GM18519 (cell line): ENCODE results near the gene LY6G5C.

Experiments
- ATAC-seq: cut with Tn5 transposase; IDR thresholded peaks from one replicate; pipeline ENCODE4 v1.9.1; 2021; ENCODE audit warnings: mild to moderate bottlenecking, moderate library complexity; ENCODE audit not compliant: unreplicated experiment, low FRiP score

LY6G5C gene

GRCh38 chr6:31680226-31681134, at the start of gene LY6G5C:
Gene LY6G5C, minus strand, starts transcription at chr6:31681067. Its CDS starts 694 bp downstream, at chr6:31680373.
- ATAC-seq: no peak

- ATAC-seq: no peak
Measured at GRCh38 chr6:31729979-31730630, 49.2 kb upstream of the LY6G5C start.

GRCh38 chr6:31729515-31729978, 48.7 kb upstream of the LY6G5C start:
- ATAC-seq: no peak

- no peak for ATAC-seq
Measured at GRCh38 chr6:31728767-31729514, 48.1 kb upstream of the LY6G5C start, which contains the start of gene DDAH2. Gene DDAH2, minus strand, starts transcription at chr6:31729299. Its CDS starts 138 bp downstream, at chr6:31729161.

GRCh38 chr6:31727717-31728671, 47.1 kb upstream of the LY6G5C start:
- no peak for ATAC-seq

- ATAC-seq: no peak
Measured at GRCh38 chr6:31727034-31727716, 46.3 kb upstream of the LY6G5C start.

GRCh38 chr6:31725502-31726350, 44.9 kb upstream of the LY6G5C start:
- ATAC-seq: no peak

- no peak for ATAC-seq
Measured at GRCh38 chr6:31723980-31724691, 43.3 kb upstream of the LY6G5C start.

GRCh38 chr6:31723245-31723979, 42.5 kb upstream of the LY6G5C start, which contains the start of gene MPIG6B:
Gene MPIG6B, plus strand, starts transcription at chr6:31723373. Its CDS starts 11 bp downstream, at chr6:31723384.
- no peak for ATAC-seq

GRCh38 chr6:31722173-31722572, 41.3 kb upstream of the LY6G5C start:
- no peak for ATAC-seq

GRCh38 chr6:31721351-31722020, 40.6 kb upstream of the LY6G5C start, which contains the start of gene LY6G6C:
Gene LY6G6C, minus strand, starts transcription at chr6:31721746. Its CDS starts 67 bp downstream, at chr6:31721679.
- ATAC-seq: no peak

- no peak for ATAC-seq
Measured at GRCh38 chr6:31720196-31720770, 39.4 kb upstream of the LY6G5C start.

- no peak for ATAC-seq
Measured at GRCh38 chr6:31719001-31719400, 38.1 kb upstream of the LY6G5C start.

- ATAC-seq: no peak
Measured at GRCh38 chr6:31718265-31718664, 37.4 kb upstream of the LY6G5C start.

GRCh38 chr6:31717499-31718222, 36.8 kb upstream of the LY6G5C start:
- no peak for ATAC-seq
